ENCODE results near the gene DHRS2.

GRCh38 chr14:23601845-23602180 lies 34.4 kb upstream of the DHRS2 start:
- TF ChIP-seq CTCF (IDR thresholded peaks at IDR 0.05) (no peak), POLR2A (IDR thresholded peaks at IDR 0.05) (no peak), POLR2AphosphoS5 (IDR thresholded peaks at IDR 0.05) (no peak), EP300 (IDR thresholded peaks at IDR 0.05) (no peak)
